DOHH2 (cell line): ENCODE measurements around the gene RALGAPB.

Source experiments
- EZH2phosphoT487 ChIP-seq: fragments of 200-600 bp; sonication (generic); IDR thresholded peaks from 2 replicates; pipeline ENCODE4 v1.6.1; 2017; ENCODE audit warnings: borderline replicate concordance, mild to moderate bottlenecking, antibody characterized with exemption, low read length, moderate library complexity, mixed read lengths
- TF ChIP-seq, protein P1 (sequence below): fragments of 200-600 bp; sonication (generic); IDR thresholded peaks from one replicate; pipeline ENCODE4 v1.5.1; 2014; ENCODE audit warnings: antibody characterized with exemption, mild to moderate bottlenecking, low read depth, low read length; ENCODE audit not compliant: poor library complexity, severe bottlenecking

GRCh38 chr20:38617830-38618196 is 145.2 kb downstream of the RALGAPB start:
- TF ChIP-seq, protein P1, sequence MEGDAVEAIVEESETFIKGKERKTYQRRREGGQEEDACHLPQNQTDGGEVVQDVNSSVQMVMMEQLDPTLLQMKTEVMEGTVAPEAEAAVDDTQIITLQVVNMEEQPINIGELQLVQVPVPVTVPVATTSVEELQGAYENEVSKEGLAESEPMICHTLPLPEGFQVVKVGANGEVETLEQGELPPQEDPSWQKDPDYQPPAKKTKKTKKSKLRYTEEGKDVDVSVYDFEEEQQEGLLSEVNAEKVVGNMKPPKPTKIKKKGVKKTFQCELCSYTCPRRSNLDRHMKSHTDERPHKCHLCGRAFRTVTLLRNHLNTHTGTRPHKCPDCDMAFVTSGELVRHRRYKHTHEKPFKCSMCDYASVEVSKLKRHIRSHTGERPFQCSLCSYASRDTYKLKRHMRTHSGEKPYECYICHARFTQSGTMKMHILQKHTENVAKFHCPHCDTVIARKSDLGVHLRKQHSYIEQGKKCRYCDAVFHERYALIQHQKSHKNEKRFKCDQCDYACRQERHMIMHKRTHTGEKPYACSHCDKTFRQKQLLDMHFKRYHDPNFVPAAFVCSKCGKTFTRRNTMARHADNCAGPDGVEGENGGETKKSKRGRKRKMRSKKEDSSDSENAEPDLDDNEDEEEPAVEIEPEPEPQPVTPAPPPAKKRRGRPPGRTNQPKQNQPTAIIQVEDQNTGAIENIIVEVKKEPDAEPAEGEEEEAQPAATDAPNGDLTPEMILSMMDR = no peak
- TF ChIP-seq EZH2phosphoT487 = no peak
